GM19035 (cell line): ENCODE results near the gene ZNF358.

ENCODE experiments used
- ATAC-seq: cut with Tn5 transposase; IDR thresholded peaks from one replicate; pipeline ENCODE4 v1.9.1; 2021; ENCODE audit not compliant: unreplicated experiment

Gene ZNF358

GRCh38 chr19:7554990-7555864, 39.3 kb downstream of the ZNF358 start:
- no peak for ATAC-seq

- ATAC-seq, result no peak
Measured at GRCh38 chr19:7556696-7557315, 40.9 kb downstream of the ZNF358 start.

GRCh38 chr19:7558667-7559066, 42.8 kb downstream of the ZNF358 start:
- ATAC-seq, result no peak

DNA sequence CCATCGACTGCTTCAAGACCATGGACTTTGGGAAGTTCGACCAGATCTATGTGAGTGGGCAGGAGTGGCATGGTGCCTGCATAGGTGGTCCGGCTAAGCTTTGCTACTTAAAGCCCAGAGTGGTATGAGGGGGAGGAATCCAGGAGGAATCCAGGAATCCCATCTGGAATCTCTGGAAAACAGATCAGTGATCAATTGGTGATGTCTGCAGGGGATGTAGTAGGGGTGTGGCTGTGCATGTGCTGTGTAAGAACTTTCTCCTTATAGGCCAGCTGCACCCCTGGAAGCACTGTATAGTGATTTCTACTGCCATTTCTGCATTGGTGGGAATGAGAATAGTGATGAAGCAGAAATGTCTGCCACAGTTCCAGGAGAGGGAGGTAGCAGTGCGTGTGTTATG, 43.2 kb downstream of the ZNF358 start:
- ATAC-seq, result no peak

GRCh38 chr19:7560255-7560654, 44.4 kb downstream of the ZNF358 start:
- ATAC-seq, result no peak

GRCh38 chr19:7561325-7561724, 45.4 kb downstream of the ZNF358 start:
- ATAC-seq, result no peak

DNA sequence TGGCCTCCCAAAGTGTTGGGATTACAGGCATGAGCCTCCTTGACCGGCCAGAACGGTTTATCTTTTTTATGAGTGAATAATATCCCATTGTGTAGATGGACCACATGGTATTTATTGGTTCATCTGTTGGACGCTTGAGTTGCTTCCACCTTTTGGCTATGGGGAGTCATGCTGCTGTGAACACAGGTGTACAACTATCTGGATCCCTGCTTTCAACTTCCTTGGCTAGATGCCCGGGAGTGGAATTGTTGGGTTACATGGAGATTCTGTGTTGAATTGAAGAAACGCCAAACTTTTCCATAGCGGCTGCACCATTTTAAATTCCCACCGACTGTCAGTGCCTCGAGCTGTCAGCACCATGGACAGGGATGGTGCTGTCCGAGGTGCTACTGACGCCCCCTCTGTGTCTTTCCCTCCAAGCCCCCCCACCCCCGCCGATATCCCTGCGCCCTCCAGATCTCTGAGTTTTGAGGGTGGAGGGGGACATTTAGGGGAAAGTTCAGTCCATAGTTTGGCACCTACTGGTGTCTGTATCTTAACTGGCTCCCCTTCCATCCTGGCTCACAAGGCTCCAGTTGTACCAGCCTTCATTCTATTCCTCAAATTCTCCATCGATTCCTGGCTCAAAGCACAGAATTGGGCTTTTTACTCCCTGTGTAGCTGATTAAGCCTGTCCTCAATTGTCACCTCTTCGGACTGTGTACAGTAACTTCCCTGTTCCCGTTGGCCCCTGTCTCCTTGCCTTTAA, 46.9 kb downstream of the ZNF358 start:
- no peak for ATAC-seq

GRCh38 chr19:7564866-7565265, 49.0 kb downstream of the ZNF358 start:
- ATAC-seq, result no peak

DNA sequence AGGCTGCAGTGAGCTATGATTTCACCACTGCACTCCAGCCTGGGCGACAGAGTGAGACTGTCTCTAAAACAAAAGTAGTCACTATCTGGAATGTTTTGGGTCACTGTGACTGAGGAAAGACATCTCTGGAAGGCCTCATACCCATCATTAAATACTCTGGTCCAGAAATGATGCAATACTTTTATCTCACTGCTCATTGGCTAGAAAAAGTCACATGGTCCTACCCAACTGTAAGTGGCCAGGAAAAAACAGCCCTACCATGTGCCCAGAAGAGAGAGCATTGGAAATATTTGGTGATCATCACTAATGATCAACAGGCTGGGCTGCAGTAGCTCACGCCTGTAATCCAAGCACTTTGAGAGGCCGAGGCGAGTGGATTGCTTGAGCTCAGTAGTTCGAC, 49.4 kb downstream of the ZNF358 start:
- no peak for ATAC-seq
